ENCODE results near the gene PLEKHM3.

Gene PLEKHM3

DNA sequence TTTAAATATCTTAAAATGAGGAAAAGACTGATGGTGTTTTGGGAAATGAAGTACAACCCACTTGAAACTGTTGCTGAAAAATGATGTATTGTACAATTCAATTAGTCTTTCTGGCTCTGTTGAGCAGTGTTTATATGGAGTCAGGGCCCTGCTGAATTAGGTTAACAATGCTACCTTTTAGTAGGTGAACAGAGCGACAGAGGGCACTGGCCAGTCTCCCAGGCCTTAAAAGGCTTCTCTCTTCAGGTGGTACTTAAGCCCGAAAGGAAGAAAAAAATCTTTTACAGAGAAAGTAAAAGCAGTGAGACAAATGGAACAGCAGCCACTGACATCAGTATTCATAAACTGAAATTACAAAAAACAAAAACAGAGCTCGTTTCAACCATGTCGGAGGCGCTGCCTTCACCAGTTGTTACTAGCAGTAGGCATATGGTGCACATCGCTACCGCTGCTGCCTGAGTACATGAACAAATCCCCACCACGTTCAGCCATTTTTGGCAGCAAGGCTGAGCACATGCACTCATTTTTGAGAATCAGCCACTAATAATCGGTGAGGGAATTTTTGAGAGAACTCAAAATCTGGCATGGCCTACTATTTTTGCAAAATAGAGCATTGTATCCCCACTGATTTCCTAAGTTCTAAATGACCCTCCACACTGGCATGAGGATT is 91.8 kb downstream of the PLEKHM3 start:
- peaks cover 14% of the 10 kb centered on the region for H3K4me1 ChIP-seq (ENCODE audit: control insufficient read depth, insufficient read depth, low read length)
- no peaks in the 10 kb centered on the region for H3K36me3 ChIP-seq (ENCODE audit: control insufficient read depth, insufficient read depth, low read length)
- H3K27ac ChIP-seq (ENCODE audit: low read depth, low read length): no peak overlapping the region; the same call in 1 of the 2 replicates
- no peak overlapping the region for H3K9ac ChIP-seq (ENCODE audit: low read length)
- no peaks in the 10 kb centered on the region for H3K9me3 ChIP-seq (ENCODE audit: control insufficient read depth, insufficient read depth, low read depth, low read length)
- H3K4me3 ChIP-seq (ENCODE audit: low read depth, low read length): no peak overlapping the region
- no peaks in the 10 kb centered on the region for H3K27me3 ChIP-seq (ENCODE audit: control insufficient read depth, insufficient read depth, low read length)

DNA sequence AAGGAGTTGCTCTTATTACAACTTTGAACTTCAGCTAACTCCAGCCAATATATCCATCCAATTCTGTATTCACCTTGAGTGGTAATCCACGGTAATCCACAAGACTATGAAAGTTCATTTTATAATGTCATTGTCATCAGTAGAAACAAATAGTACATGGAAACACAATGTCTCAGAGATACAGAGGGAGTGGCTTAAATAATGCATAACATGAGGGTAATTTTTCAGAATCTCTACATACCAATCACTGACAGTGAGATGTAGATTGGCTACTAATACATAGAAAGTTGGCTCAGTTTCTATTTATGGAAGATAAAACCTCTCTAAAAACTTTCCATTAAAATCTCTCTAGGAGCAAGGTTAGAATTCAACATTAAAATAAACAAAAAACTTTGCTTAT is 93.2 kb downstream of the PLEKHM3 start:
- no peak overlapping the region for H3K27ac ChIP-seq (ENCODE audit: low read depth, low read length)
- H3K27me3 ChIP-seq (ENCODE audit: control insufficient read depth, insufficient read depth, low read length): no peaks in the 10 kb centered on the region
- H3K4me3 ChIP-seq (ENCODE audit: low read depth, low read length): no peak overlapping the region
- H3K4me1 ChIP-seq (ENCODE audit: control insufficient read depth, insufficient read depth, low read length): peaks cover 14% of the 10 kb centered on the region
- no peaks in the 10 kb centered on the region for H3K9me3 ChIP-seq (ENCODE audit: control insufficient read depth, insufficient read depth, low read depth, low read length)
- no peaks in the 10 kb centered on the region for H3K36me3 ChIP-seq (ENCODE audit: control insufficient read depth, insufficient read depth, low read length)
- no peak overlapping the region for H3K9ac ChIP-seq (ENCODE audit: low read length)

DNA sequence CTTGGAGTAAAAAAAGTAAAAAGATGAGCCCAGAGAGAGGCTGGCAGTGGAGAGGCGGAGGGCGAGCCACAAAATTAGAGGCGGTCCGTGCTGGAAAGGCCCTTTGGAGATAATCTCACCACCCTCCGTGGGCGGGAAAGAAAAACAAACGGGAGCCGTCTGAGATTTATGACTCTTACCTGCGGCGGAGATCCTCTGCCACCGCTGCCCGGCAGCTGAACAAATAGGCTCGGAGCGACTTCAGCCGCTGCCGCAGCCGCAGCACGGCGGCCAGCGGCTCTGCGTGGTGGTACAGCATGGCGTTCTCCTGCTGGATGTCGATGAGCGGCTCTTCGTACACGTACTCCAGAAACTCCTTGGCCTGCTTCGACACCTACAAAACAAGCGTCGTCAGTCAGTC is 94.6 kb downstream of the PLEKHM3 start:
- Histone ChIP-seq H3K4me3 (ENCODE audit: low read depth, low read length) (no peak overlapping the region), H3K9ac (ENCODE audit: low read length) (no peak overlapping the region), H3K4me1 (ENCODE audit: control insufficient read depth, insufficient read depth, low read length) (peaks cover 14% of the 10 kb centered on the region), H3K9me3 (ENCODE audit: control insufficient read depth, insufficient read depth, low read depth, low read length) (no peaks in the 10 kb centered on the region), H3K36me3 (ENCODE audit: control insufficient read depth, insufficient read depth, low read length) (no peaks in the 10 kb centered on the region), H3K27me3 (ENCODE audit: control insufficient read depth, insufficient read depth, low read length) (no peaks in the 10 kb centered on the region), H3K27ac (ENCODE audit: low read depth, low read length) (no peak overlapping the region)

DNA sequence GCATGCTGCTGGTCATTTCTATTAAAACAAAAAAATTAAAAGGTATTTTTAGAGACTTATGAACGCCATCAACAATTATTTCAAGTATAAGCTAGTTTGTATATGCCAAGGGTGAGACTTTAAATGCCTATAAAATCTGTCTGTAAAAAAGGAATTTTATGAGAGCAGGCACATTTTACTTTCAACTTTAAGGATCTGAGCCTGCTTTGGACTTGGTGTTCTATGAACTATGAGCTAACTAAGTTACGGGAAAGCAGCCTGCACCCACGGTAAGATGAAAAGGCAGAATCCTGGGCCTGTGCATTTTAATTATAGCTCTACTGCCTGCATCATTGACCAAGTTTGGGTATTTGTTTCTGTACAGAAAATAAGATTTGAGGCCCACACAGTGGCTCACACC is 95.4 kb downstream of the PLEKHM3 start:
- H3K27me3 ChIP-seq (ENCODE audit: control insufficient read depth, insufficient read depth, low read length): no peaks in the 10 kb centered on the region
- no peaks in the 10 kb centered on the region for H3K9me3 ChIP-seq (ENCODE audit: control insufficient read depth, insufficient read depth, low read depth, low read length)
- H3K9ac ChIP-seq (ENCODE audit: low read length): no peak overlapping the region
- peaks cover 14% of the 10 kb centered on the region for H3K4me1 ChIP-seq (ENCODE audit: control insufficient read depth, insufficient read depth, low read length)
- no peaks in the 10 kb centered on the region for H3K36me3 ChIP-seq (ENCODE audit: control insufficient read depth, insufficient read depth, low read length)
- H3K27ac ChIP-seq (ENCODE audit: low read depth, low read length): no peak overlapping the region
- H3K4me3 ChIP-seq (ENCODE audit: low read depth, low read length): no peak overlapping the region

DNA sequence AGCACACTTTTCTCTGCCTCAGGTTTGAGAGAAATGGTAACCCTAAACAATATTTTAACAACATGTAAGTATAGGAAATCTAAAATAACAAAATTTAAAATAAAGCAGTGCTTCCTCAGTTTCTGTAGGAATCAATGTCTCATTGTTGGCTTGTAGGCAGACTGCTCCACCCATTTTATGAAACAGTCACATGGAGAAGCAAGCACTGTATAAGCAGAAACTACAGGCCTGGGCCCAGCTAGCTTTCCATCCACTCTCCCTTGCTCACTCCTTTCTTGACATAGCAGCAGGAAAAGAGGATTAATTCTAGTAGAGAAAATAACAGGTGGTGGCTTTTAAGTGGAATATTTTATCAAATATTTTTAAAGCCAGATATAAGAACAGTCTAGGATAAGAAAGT is 97.2 kb downstream of the PLEKHM3 start:
- Histone ChIP-seq H3K27me3 (ENCODE audit: control insufficient read depth, insufficient read depth, low read length) (no peaks in the 10 kb centered on the region), H3K27ac (ENCODE audit: low read depth, low read length) (no peak overlapping the region), H3K9me3 (ENCODE audit: control insufficient read depth, insufficient read depth, low read depth, low read length) (no peaks in the 10 kb centered on the region), H3K4me3 (ENCODE audit: low read depth, low read length) (no peak overlapping the region), H3K4me1 (ENCODE audit: control insufficient read depth, insufficient read depth, low read length) (peaks cover 1% of the 10 kb centered on the region; the same call in 1 of the 2 replicates), H3K9ac (ENCODE audit: low read length) (no peak overlapping the region), H3K36me3 (ENCODE audit: control insufficient read depth, insufficient read depth, low read length) (no peaks in the 10 kb centered on the region)

DNA sequence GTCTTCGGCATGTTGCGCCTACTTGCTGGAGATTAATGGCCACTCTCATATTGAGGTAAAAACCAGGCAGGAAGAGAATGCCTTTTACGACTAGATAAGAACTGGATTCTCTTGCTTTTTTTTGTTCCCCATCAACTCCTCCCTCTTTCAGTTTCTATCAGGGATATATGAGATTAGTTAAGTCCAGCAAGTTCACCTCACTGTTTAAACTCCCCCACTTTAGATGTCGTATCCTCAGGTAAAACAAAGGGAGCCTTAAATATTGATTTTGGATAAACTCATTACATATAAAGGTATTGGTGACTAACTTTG is 98.4 kb downstream of the PLEKHM3 start:
- Histone ChIP-seq H3K36me3 (ENCODE audit: control insufficient read depth, insufficient read depth, low read length) (no peaks in the 10 kb centered on the region), H3K27ac (ENCODE audit: low read depth, low read length) (no peak overlapping the region), H3K9ac (ENCODE audit: low read length) (no peak overlapping the region), H3K4me3 (ENCODE audit: low read depth, low read length) (no peak overlapping the region), H3K27me3 (ENCODE audit: control insufficient read depth, insufficient read depth, low read length) (no peaks in the 10 kb centered on the region), H3K9me3 (ENCODE audit: control insufficient read depth, insufficient read depth, low read depth, low read length) (no peaks in the 10 kb centered on the region), H3K4me1 (ENCODE audit: control insufficient read depth, insufficient read depth, low read length) (no peaks in the 10 kb centered on the region)

DNA sequence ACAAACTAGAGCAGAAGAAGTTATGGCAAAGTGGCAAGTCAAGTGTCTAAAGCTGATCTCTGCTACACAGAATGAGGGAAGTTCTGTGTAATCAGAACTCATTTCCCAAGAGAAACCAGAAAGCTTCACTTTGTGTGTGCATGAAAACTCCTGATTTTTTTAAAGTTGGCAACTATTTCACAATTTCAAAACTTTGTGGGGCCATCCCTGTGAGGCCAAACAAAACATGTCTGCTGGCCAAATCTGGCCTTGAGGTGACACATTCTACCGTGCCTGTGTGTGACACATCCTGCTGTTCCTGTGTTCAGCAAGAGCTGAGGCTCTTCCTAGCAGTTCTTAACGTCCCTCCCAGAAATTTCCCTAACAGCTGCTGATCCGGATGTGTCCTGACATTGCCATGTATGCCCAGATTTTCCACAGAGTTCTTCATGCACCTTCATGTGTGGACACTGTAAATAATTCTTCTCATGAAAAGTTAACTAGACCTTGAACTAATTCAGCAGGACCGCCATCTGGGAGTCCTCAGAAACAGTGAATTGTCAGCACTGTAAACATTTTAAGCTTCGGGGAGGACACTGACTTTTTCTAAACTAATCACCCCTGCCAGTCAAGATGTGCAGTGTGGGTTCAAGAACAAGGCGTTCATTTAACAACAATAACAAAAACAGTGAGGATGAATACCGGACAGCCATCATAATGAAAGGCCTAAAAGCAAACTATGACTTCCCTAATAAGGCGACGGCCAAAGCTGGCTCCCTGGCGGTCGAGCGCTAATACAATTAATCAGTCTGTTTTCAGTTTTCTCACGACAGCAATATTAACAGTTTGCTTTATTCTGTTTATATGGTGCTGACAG is 99.0 kb downstream of the PLEKHM3 start:
- Histone ChIP-seq H3K27ac (ENCODE audit: low read depth, low read length) (no peak overlapping the region), H3K4me1 (ENCODE audit: control insufficient read depth, insufficient read depth, low read length) (no peaks in the 10 kb centered on the region), H3K36me3 (ENCODE audit: control insufficient read depth, insufficient read depth, low read length) (no peaks in the 10 kb centered on the region), H3K27me3 (ENCODE audit: control insufficient read depth, insufficient read depth, low read length) (no peaks in the 10 kb centered on the region), H3K9ac (ENCODE audit: low read length) (no peak overlapping the region), H3K9me3 (ENCODE audit: control insufficient read depth, insufficient read depth, low read depth, low read length) (no peaks in the 10 kb centered on the region), H3K4me3 (ENCODE audit: low read depth, low read length) (no peak overlapping the region)

DNA sequence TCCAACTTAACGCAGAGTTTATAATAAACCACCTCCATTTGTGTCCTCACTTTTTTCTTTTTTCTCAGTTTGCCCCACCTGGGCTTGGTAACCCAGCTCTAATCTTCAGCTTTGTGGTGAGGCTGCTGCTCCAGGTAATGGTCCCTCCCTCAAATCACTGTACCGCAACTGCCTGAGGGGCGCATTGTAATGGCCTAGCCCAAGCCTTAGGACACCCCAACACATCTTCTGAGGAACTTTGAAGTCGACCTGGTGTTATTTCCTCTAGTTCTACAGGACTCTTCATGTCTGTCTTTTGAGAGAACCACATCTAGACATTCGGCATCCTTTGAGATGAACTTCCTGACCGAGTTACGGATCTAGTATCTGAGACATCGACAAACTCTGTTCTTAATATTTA is 99.7 kb downstream of the PLEKHM3 start:
- H3K9me3 ChIP-seq (ENCODE audit: control insufficient read depth, insufficient read depth, low read depth, low read length): no peaks in the 10 kb centered on the region
- no peak overlapping the region for H3K27ac ChIP-seq (ENCODE audit: low read depth, low read length)
- no peak overlapping the region for H3K9ac ChIP-seq (ENCODE audit: low read length)
- H3K4me1 ChIP-seq (ENCODE audit: control insufficient read depth, insufficient read depth, low read length): no peaks in the 10 kb centered on the region
- H3K4me3 ChIP-seq (ENCODE audit: low read depth, low read length): no peak overlapping the region
- no peaks in the 10 kb centered on the region for H3K36me3 ChIP-seq (ENCODE audit: control insufficient read depth, insufficient read depth, low read length)
- no peaks in the 10 kb centered on the region for H3K27me3 ChIP-seq (ENCODE audit: control insufficient read depth, insufficient read depth, low read length)

DNA sequence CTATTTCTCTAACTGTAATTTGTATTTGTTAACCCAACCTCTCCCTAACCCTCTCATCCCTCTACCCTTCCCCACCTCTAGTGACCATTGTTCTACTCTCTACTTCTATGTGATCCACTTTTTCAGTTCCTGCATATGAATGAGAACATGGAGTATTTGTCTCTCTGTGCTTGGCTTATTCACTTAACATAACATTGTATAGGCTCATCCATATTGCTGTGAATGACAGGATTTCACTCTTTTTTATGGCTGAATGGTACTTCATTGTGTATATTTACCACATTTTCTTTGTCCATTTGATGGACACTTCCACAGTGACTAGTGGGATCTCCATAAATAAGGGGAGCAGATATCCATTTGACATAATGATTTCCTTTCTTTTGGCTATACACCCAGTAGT is 103.7 kb downstream of the PLEKHM3 start:
- no peak overlapping the region for H3K4me3 ChIP-seq (ENCODE audit: low read depth, low read length)
- no peak overlapping the region for H3K9ac ChIP-seq (ENCODE audit: low read length)
- H3K36me3 ChIP-seq (ENCODE audit: control insufficient read depth, insufficient read depth, low read length): no peaks in the 10 kb centered on the region
- no peaks in the 10 kb centered on the region for H3K27me3 ChIP-seq (ENCODE audit: control insufficient read depth, insufficient read depth, low read length)
- H3K27ac ChIP-seq (ENCODE audit: low read depth, low read length): no peak overlapping the region
- H3K4me1 ChIP-seq (ENCODE audit: control insufficient read depth, insufficient read depth, low read length): no peaks in the 10 kb centered on the region
- no peaks in the 10 kb centered on the region for H3K9me3 ChIP-seq (ENCODE audit: control insufficient read depth, insufficient read depth, low read depth, low read length)

DNA sequence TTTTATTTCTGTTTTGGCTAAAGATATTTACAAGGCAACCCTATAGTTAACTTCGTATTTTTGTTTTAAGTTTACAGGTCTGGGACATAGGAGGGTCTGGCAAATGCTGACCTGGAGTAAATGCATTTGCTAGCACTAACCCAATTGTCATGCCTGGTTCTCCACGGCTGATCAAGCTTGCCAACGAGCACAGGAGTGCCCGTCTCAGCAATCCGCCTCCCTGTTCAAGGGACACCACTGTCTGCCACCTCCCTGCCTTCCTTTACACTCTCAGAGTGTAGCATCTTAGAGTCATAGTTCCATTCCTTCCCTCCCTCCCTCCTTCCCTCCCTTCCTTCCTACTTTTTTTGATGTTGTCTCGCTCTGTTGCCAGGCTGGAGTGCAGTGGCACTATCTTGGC is 104.6 kb downstream of the PLEKHM3 start:
- H3K9me3 ChIP-seq (ENCODE audit: control insufficient read depth, insufficient read depth, low read depth, low read length): no peaks in the 10 kb centered on the region
- H3K36me3 ChIP-seq (ENCODE audit: control insufficient read depth, insufficient read depth, low read length): no peaks in the 10 kb centered on the region
- H3K4me1 ChIP-seq (ENCODE audit: control insufficient read depth, insufficient read depth, low read length): no peaks in the 10 kb centered on the region
- no peak overlapping the region for H3K4me3 ChIP-seq (ENCODE audit: low read depth, low read length)
- no peak overlapping the region for H3K27ac ChIP-seq (ENCODE audit: low read depth, low read length)
- no peaks in the 10 kb centered on the region for H3K27me3 ChIP-seq (ENCODE audit: control insufficient read depth, insufficient read depth, low read length)
- no peak overlapping the region for H3K9ac ChIP-seq (ENCODE audit: low read length)

DNA sequence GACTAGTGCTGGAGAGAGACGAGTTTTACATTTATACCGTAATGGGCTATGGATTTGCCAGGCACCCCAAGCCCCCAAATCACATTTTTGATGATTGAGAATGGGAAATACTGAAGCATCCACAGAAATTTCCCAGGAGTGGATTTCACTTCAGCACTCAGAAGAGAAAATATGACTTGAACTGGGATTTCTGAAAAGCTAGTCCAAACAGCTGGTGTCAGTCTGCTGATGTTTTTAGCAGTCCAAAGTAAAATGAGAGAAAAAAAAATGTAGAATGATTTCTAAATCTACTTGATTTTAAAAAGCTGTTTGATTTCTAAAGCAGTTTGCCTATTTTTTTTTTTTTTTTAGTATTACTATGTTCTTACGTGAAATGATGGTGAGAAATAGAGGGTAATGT is 105.0 kb downstream of the PLEKHM3 start:
- no peaks in the 10 kb centered on the region for H3K9me3 ChIP-seq (ENCODE audit: control insufficient read depth, insufficient read depth, low read depth, low read length)
- H3K36me3 ChIP-seq (ENCODE audit: control insufficient read depth, insufficient read depth, low read length): no peaks in the 10 kb centered on the region
- H3K4me1 ChIP-seq (ENCODE audit: control insufficient read depth, insufficient read depth, low read length): no peaks in the 10 kb centered on the region
- H3K27ac ChIP-seq (ENCODE audit: low read depth, low read length): no peak overlapping the region
- H3K27me3 ChIP-seq (ENCODE audit: control insufficient read depth, insufficient read depth, low read length): no peaks in the 10 kb centered on the region
- no peak overlapping the region for H3K9ac ChIP-seq (ENCODE audit: low read length)
- H3K4me3 ChIP-seq (ENCODE audit: low read depth, low read length): no peak overlapping the region

All from HUES6 (cell line).